ENCODE results near the gene PGPEP1.

The PGPEP1 gene

GRCh38 chr19:18415178-18415867 is 74.9 kb downstream of the PGPEP1 start:
- H3K4me2 ChIP-seq: peak overlapping the region; percentile 91 to 98 (median 95)
- H3K9ac ChIP-seq: peak overlapping the region; percentile 82 to 98 (median 92)
- no peaks in the 10 kb centered on the region for H3K27me3 ChIP-seq
- H3K36me3 ChIP-seq: no peaks in the 10 kb centered on the region
- peaks cover 0 to 6% (median 3%) of the 10 kb centered on the region in 11 experiments; a peak in 17 of 22 replicates for H4K20me1 ChIP-seq
- peak overlapping the region; percentile 88 to 100 (median 95) for H3K27ac ChIP-seq
- no peaks in the 10 kb centered on the region for H3K9me3 ChIP-seq (replicated peaks in 1 of 11)
- peaks cover 42 to 70% (median 59%) of the 10 kb centered on the region in 10 experiments for H3K4me1 ChIP-seq
- TF ChIP-seq Cebpa-rat (IDR thresholded peaks at IDR 0.05): no peak
- peak overlapping the region; percentile 45 to 69 (median 55) for H3K4me3 ChIP-seq

- peak overlapping the region; percentile 88 to 100 (median 95) for H3K27ac ChIP-seq
- H3K4me1 ChIP-seq: peaks cover 57 to 82% (median 73%) of the 10 kb centered on the region in 10 experiments
- H3K4me3 ChIP-seq: peak overlapping the region; percentile 37 to 98 (median 56)
- peaks cover 14 to 21% (median 18%) of the 10 kb centered on the region in 11 experiments; a peak in 20 of 22 replicates for H4K20me1 ChIP-seq
- peak overlapping the region; percentile 91 to 98 (median 95) for H3K4me2 ChIP-seq
- peak overlapping the region; percentile 82 to 98 (median 92) for H3K9ac ChIP-seq
- H3K27me3 ChIP-seq: no peaks in the 10 kb centered on the region
- H3K36me3 ChIP-seq: no peaks in the 10 kb centered on the region
- no peaks in the 10 kb centered on the region for H3K9me3 ChIP-seq (replicated peaks in 1 of 11)
- TF ChIP-seq Cebpa-rat (IDR thresholded peaks at IDR 0.05): no peak
Measured at GRCh38 chr19:18416778-18417249, 76.4 kb downstream of the PGPEP1 start.

GRCh38 chr19:18417250-18418028 is 77.0 kb downstream of the PGPEP1 start:
- Histone ChIP-seq H3K27me3 (no peaks in the 10 kb centered on the region), H3K36me3 (peaks cover 0 to 5% (median 0%) of the 10 kb centered on the region in 11 experiments; a peak in 6 of 22 replicates), H3K4me1 (peaks cover 64 to 87% (median 79%) of the 10 kb centered on the region in 10 experiments), H3K9ac (peak overlapping the region; percentile 82 to 98 (median 92)), H3K4me2 (peak overlapping the region; percentile 91 to 98 (median 95)), H3K9me3 (replicated peaks in 1 of 11) (no peaks in the 10 kb centered on the region), H3K27ac (peak overlapping the region; percentile 88 to 100 (median 95)), H3K4me3 (peak overlapping the region; percentile 26 to 98 (median 52)), H4K20me1 (peaks cover 20 to 28% (median 24%) of the 10 kb centered on the region in 11 experiments)
- TF ChIP-seq Cebpa-rat (IDR thresholded peaks at IDR 0.05): no peak

- H3K27ac ChIP-seq: peak overlapping the region; percentile 88 to 100 (median 95); a peak in 21 of 22 replicates
- peak overlapping the region; percentile 82 to 98 (median 92); a peak in 21 of 22 replicates for H3K9ac ChIP-seq
Measured at GRCh38 chr19:18418029-18418482, 77.7 kb downstream of the PGPEP1 start.

GRCh38 chr19:18418483-18419194 is 78.2 kb downstream of the PGPEP1 start:
- H3K27me3 ChIP-seq: no peaks in the 10 kb centered on the region
- H3K36me3 ChIP-seq: peaks cover 0 to 14% (median 0%) of the 10 kb centered on the region in 11 experiments; a peak in 6 of 22 replicates
- no peak for TF ChIP-seq Cebpa-rat (IDR thresholded peaks at IDR 0.05)
- H3K9me3 ChIP-seq (replicated peaks in 1 of 11): no peaks in the 10 kb centered on the region
- H3K9ac ChIP-seq: peak overlapping the region; percentile 82 to 98 (median 92)
- H3K4me3 ChIP-seq: peak overlapping the region; percentile 77 to 98 (median 94)
- H3K4me1 ChIP-seq: peaks cover 76 to 93% (median 89%) of the 10 kb centered on the region in 10 experiments
- H4K20me1 ChIP-seq: peaks cover 32 to 40% (median 36%) of the 10 kb centered on the region in 11 experiments
- peak overlapping the region; percentile 88 to 100 (median 95); a peak in 21 of 22 replicates for H3K27ac ChIP-seq
- H3K4me2 ChIP-seq: peak overlapping the region; percentile 91 to 98 (median 95)

More at GRCh38 chr19:18418029-18418482, 77.7 kb downstream of the PGPEP1 start:
- TF ChIP-seq Cebpa-rat (IDR thresholded peaks at IDR 0.05): no peak
- H3K36me3 ChIP-seq: peaks cover 0 to 12% (median 0%) of the 10 kb centered on the region in 11 experiments; a peak in 6 of 22 replicates
- H3K4me3 ChIP-seq: peak overlapping the region in 7 of 10 experiments; percentile 44 to 98 (median 54); a peak in 12 of 20 replicates
- H3K4me1 ChIP-seq: peaks cover 70 to 88% (median 85%) of the 10 kb centered on the region in 10 experiments
- H3K9me3 ChIP-seq (replicated peaks in 1 of 11): no peaks in the 10 kb centered on the region
- peak overlapping the region; percentile 91 to 98 (median 95) for H3K4me2 ChIP-seq
- no peaks in the 10 kb centered on the region for H3K27me3 ChIP-seq
- H4K20me1 ChIP-seq: peaks cover 26 to 34% (median 30%) of the 10 kb centered on the region in 11 experiments

DNA sequence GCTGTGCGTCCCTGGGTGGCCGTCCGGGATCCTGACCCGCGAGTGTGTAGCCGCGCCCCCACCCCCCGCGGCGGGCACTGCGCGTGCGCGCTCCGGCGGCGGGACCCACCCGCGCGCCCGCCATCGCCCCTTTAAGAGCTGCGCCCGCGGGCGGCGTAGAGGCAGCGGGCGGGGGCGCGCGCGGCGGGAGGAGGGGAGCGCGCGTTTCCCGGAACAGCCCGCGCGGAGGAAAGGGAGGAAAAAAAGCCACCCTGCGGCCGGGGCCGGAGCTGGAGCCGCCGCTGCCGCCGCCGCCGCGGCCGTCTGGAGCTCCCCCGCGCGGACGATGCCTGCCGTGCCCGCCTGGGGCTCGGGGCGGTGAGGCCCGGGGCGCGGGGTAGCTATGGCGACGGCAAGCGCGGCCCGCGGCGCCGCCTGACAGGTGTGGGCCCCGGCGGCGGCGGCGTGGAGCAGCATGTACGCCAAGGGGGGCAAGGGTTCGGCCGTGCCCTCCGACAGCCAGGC is 78.8 kb downstream of the PGPEP1 start, which contains the start of gene SSBP4:
Gene SSBP4, plus strand, starts transcription at position 204 of the 504 bp plus-strand sequence. Its CDS starts 251 bp downstream, at position 455.
- Histone ChIP-seq H3K27ac (peak within 1 kb of the TSS; percentile 88 to 100 (median 95)), H3K27me3 (no peaks in the 10 kb centered on the region), H4K20me1 (peaks cover 38 to 46% (median 42%) of the 10 kb centered on the region in 11 experiments), H3K36me3 (peaks cover 0 to 14% (median 0%) of the 10 kb centered on the region in 11 experiments; a peak in 6 of 22 replicates), H3K9me3 (replicated peaks in 1 of 11) (no peaks in the 10 kb centered on the region), H3K9ac (peak within 1 kb of the TSS; percentile 82 to 98 (median 92)), H3K4me2 (peak within 1 kb of the TSS; percentile 91 to 98 (median 95)), H3K4me3 (peak within 1 kb of the TSS; percentile 77 to 98 (median 94)), H3K4me1 (peaks cover 77 to 94% (median 90%) of the 10 kb centered on the region in 10 experiments)
- no peak for TF ChIP-seq Cebpa-rat (IDR thresholded peaks at IDR 0.05)
